ENCODE data around the gene FBN2.

FBN2 gene

DNA sequence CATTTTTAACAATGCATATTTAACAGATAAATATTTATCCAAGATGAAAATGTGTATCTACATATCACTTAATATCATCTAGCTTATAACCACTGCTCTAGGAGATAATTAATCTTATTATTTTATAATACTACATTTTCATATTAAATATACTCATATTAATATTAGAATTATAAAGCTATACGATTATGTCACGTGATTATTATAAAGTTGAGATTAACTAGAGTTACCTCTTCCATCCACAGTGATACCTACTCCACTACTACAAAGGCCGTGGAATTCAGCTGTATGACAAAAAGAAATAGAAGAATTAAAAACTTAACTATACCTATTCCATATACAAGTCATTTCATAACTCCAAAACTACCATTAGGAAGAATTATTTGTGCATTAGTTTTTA is 171.9 kb downstream of the FBN2 start:
- no peaks in the 10 kb centered on the region for H3K27me3 ChIP-seq (ENCODE audit: insufficient read depth, insufficient read length)
- no peak for DNase-seq (ENCODE audit: low read depth, low spot score)
- TF ChIP-seq SUZ12 (IDR thresholded peaks at IDR 0.05; ENCODE audit: extremely low read depth, insufficient read depth, insufficient read length) = no peak
- TF ChIP-seq YY1 (IDR thresholded peaks at IDR 0.05; ENCODE audit: insufficient read depth, insufficient read length) = no peak
- TF ChIP-seq ZNF274 (IDR thresholded peaks at IDR 0.05; ENCODE audit: low read depth, low read length) = no peak
- H3K4me1 ChIP-seq (ENCODE audit: insufficient read depth, insufficient read length) = no peaks in the 10 kb centered on the region
- no peak overlapping the region for H3K9ac ChIP-seq (ENCODE audit: insufficient read length, low read depth)
- H3K9me3 ChIP-seq (ENCODE audit: insufficient read depth, low read length) = no peaks in the 10 kb centered on the region
- no peak overlapping the region for H3K4me3 ChIP-seq (ENCODE audit: insufficient read length, low read depth)
- peaks cover 34% of the 10 kb centered on the region for H3K36me3 ChIP-seq (ENCODE audit: insufficient read depth, insufficient read length, low read length)

DNA sequence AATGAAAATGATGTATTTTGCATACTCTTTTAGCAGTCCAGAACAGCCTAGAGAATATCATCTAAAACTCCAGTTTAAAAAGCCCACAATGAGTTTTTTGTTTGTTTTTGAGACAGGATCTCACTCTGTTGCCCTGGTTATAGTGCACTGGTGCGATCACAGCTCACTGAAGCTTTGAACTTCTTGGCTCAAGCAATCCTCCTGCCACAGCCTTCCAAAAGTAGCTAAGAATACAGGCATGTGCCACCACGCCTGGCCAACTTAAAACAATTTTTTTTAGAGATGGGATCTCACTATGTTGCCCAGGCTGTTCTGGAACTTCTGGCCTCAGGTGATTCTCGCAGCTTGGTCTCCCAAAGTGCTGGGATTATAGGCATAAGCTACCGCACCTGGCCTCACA is 175.7 kb downstream of the FBN2 start:
- H3K9me3 ChIP-seq (ENCODE audit: insufficient read depth, low read length) = no peaks in the 10 kb centered on the region
- no peak for TF ChIP-seq SUZ12 (IDR thresholded peaks at IDR 0.05; ENCODE audit: extremely low read depth, insufficient read depth, insufficient read length)
- TF ChIP-seq YY1 (IDR thresholded peaks at IDR 0.05; ENCODE audit: insufficient read depth, insufficient read length) = no peak
- no peak for TF ChIP-seq ZNF274 (IDR thresholded peaks at IDR 0.05; ENCODE audit: low read depth, low read length)
- no peak for DNase-seq (ENCODE audit: low read depth, low spot score)
- no peaks in the 10 kb centered on the region for H3K4me1 ChIP-seq (ENCODE audit: insufficient read depth, insufficient read length)
- H3K27me3 ChIP-seq (ENCODE audit: insufficient read depth, insufficient read length) = no peaks in the 10 kb centered on the region
- H3K36me3 ChIP-seq (ENCODE audit: insufficient read depth, insufficient read length, low read length) = peaks cover 18% of the 10 kb centered on the region
- no peak overlapping the region for H3K9ac ChIP-seq (ENCODE audit: insufficient read length, low read depth)
- no peak overlapping the region for H3K4me3 ChIP-seq (ENCODE audit: insufficient read length, low read depth)

DNA sequence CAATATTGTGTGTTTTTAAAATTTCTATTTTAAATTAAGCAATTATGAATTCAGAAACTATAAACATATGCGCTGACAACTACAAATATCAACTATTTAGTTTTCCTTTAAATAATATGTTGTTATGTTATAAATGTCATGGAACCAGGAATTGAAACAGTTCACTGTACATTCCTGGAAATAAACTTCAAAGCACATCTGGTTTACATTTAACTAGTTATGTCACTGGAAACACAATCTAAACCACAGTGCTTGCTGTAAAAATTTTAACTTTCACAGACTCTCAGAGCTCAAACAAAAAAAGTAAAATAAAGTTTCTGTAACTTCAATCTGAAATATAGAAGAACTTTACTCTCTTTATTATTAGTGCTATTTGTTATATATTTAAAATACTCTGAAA is 179.2 kb downstream of the FBN2 start:
- no peak for DNase-seq (ENCODE audit: low read depth, low spot score)
- no peak for TF ChIP-seq YY1 (IDR thresholded peaks at IDR 0.05; ENCODE audit: insufficient read depth, insufficient read length)
- TF ChIP-seq ZNF274 (IDR thresholded peaks at IDR 0.05; ENCODE audit: low read depth, low read length) = no peak
- TF ChIP-seq SUZ12 (IDR thresholded peaks at IDR 0.05; ENCODE audit: extremely low read depth, insufficient read depth, insufficient read length) = no peak
- peaks cover 23% of the 10 kb centered on the region for H3K36me3 ChIP-seq (ENCODE audit: insufficient read depth, insufficient read length, low read length)
- H3K9me3 ChIP-seq (ENCODE audit: insufficient read depth, low read length) = no peaks in the 10 kb centered on the region
- no peaks in the 10 kb centered on the region for H3K27me3 ChIP-seq (ENCODE audit: insufficient read depth, insufficient read length)
- no peak overlapping the region for H3K4me3 ChIP-seq (ENCODE audit: insufficient read length, low read depth)
- no peak overlapping the region for H3K9ac ChIP-seq (ENCODE audit: insufficient read length, low read depth)
- H3K4me1 ChIP-seq (ENCODE audit: insufficient read depth, insufficient read length) = no peaks in the 10 kb centered on the region

DNA sequence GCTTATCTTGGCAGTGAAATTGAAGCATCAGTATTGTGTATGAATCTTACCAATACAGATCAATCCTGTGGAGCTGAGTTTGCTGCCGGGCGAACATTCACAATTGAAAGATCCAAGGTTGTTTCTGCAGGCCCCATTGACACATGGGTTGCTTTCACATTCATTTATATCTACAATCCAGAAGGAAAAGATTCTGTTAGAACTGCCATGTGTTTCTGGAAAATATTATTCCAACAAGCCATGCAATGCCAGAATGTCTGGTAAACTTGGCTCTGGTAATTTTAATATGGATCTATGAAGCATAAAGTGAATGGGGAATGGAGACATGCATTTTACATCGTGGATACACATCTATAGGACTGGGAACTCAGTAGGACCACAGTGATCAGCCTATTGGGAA is 180.8 kb downstream of the FBN2 start:
- Histone ChIP-seq H3K27me3 (ENCODE audit: insufficient read depth, insufficient read length) (no peaks in the 10 kb centered on the region), H3K9me3 (ENCODE audit: insufficient read depth, low read length) (no peaks in the 10 kb centered on the region), H3K9ac (ENCODE audit: insufficient read length, low read depth) (no peak overlapping the region), H3K36me3 (ENCODE audit: insufficient read depth, insufficient read length, low read length) (peaks cover 21% of the 10 kb centered on the region), H3K4me3 (ENCODE audit: insufficient read length, low read depth) (no peak overlapping the region), H3K4me1 (ENCODE audit: insufficient read depth, insufficient read length) (no peaks in the 10 kb centered on the region)
- TF ChIP-seq ZNF274 (IDR thresholded peaks at IDR 0.05; ENCODE audit: low read depth, low read length) (no peak), YY1 (IDR thresholded peaks at IDR 0.05; ENCODE audit: insufficient read depth, insufficient read length) (no peak), SUZ12 (IDR thresholded peaks at IDR 0.05; ENCODE audit: extremely low read depth, insufficient read depth, insufficient read length) (no peak)
- no peak for DNase-seq (ENCODE audit: low read depth, low spot score)

DNA sequence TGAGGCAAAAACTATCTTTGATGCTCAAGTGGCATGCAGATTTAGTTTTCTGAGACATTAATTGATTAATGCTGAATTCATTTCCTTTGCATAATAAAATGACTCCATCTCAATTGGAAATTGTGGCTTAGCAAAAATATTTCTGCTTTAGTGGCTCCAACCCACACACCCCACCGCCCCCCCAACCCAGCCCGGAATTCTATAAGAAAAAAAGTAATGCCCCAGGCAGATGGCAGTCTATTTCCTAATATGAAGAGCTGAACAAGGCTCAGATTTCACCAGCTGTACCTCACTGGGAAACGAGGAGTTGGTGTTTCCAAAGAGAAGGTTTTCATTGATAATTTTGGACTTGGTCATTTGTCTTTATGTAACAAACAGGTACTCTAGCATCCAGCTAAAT is 182.1 kb downstream of the FBN2 start:
- TF ChIP-seq ZNF274 (IDR thresholded peaks at IDR 0.05; ENCODE audit: low read depth, low read length) (no peak), YY1 (IDR thresholded peaks at IDR 0.05; ENCODE audit: insufficient read depth, insufficient read length) (no peak)
- no peak for DNase-seq (ENCODE audit: low read depth, low spot score)
- H3K9ac ChIP-seq (ENCODE audit: insufficient read length, low read depth) = no peak overlapping the region
- H3K36me3 ChIP-seq (ENCODE audit: insufficient read depth, insufficient read length, low read length) = peaks cover 17% of the 10 kb centered on the region
- no peak overlapping the region for H3K4me3 ChIP-seq (ENCODE audit: insufficient read length, low read depth)
- H3K9me3 ChIP-seq (ENCODE audit: insufficient read depth, low read length) = no peaks in the 10 kb centered on the region
- H3K4me1 ChIP-seq (ENCODE audit: insufficient read depth, insufficient read length) = no peaks in the 10 kb centered on the region
- no peaks in the 10 kb centered on the region for H3K27me3 ChIP-seq (ENCODE audit: insufficient read depth, insufficient read length)

DNA sequence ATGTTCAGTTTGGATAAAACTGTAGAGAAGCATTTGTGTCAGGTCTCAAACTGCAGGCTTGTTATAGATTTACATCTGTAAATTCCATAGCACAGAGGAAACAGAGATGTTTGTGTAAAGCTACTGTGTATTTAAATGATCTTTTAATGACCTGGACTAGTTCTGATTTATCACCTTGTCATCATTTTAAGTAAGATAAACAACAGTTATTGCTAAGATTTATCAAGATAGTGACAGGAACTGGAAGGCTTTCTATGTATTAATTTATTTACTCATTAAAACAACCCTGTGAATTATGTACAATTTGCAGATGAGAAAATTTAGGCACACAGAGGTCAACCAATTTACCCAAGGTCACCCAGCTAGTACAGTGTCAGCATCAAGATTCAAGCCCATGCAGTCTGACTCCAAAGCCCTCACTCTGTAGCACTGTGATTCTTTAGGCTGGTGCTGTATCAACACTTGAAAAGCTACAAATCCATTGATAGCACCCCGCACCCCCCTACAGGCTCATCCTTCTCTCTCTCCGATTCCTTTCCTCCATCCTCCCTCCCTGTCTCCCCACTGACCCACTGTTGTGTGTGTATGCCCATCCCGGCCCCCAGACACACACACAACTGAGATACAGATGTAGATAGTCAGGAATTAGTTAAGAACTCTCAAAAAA is 184.5 kb downstream of the FBN2 start:
- Histone ChIP-seq H3K9me3 (ENCODE audit: insufficient read depth, low read length) (no peaks in the 10 kb centered on the region), H3K9ac (ENCODE audit: insufficient read length, low read depth) (no peak overlapping the region), H3K4me1 (ENCODE audit: insufficient read depth, insufficient read length) (no peaks in the 10 kb centered on the region), H3K36me3 (ENCODE audit: insufficient read depth, insufficient read length, low read length) (peaks cover 34% of the 10 kb centered on the region), H3K4me3 (ENCODE audit: insufficient read length, low read depth) (no peak overlapping the region), H3K27me3 (ENCODE audit: insufficient read depth, insufficient read length) (no peaks in the 10 kb centered on the region)
- TF ChIP-seq ZNF274 (IDR thresholded peaks at IDR 0.05; ENCODE audit: low read depth, low read length) (no peak), SUZ12 (IDR thresholded peaks at IDR 0.05; ENCODE audit: extremely low read depth, insufficient read depth, insufficient read length) (no peak), YY1 (IDR thresholded peaks at IDR 0.05; ENCODE audit: insufficient read depth, insufficient read length) (no peak)
- DNase-seq (ENCODE audit: low read depth, low spot score) = no peak

DNA sequence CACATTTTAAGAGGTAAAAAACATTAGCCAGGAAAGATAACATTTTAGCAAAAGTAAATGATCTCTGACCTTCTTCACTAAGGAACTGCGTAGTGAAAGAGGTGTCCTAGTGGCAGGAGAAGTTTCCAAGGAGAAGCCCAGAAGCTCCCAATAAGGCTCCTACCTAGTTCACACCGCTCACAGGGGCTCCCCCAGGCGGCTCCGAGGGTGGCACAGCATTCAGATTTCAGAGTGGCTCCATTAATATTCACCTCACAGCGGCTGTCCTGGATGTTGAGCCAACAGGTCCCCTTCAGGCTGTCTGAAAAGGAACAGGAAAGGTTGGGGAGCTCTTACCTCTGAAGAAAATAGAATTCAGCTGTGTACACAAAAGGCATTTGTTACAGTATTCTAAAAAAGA is 187.3 kb downstream of the FBN2 start:
- Histone ChIP-seq H3K9me3 (ENCODE audit: insufficient read depth, low read length) (no peaks in the 10 kb centered on the region), H3K4me3 (ENCODE audit: insufficient read length, low read depth) (no peak overlapping the region), H3K4me1 (ENCODE audit: insufficient read depth, insufficient read length) (no peaks in the 10 kb centered on the region), H3K9ac (ENCODE audit: insufficient read length, low read depth) (no peak overlapping the region), H3K36me3 (ENCODE audit: insufficient read depth, insufficient read length, low read length) (peaks cover 28% of the 10 kb centered on the region), H3K27me3 (ENCODE audit: insufficient read depth, insufficient read length) (no peaks in the 10 kb centered on the region)
- TF ChIP-seq ZNF274 (IDR thresholded peaks at IDR 0.05; ENCODE audit: low read depth, low read length) (no peak), YY1 (IDR thresholded peaks at IDR 0.05; ENCODE audit: insufficient read depth, insufficient read length) (no peak), SUZ12 (IDR thresholded peaks at IDR 0.05; ENCODE audit: extremely low read depth, insufficient read depth, insufficient read length) (no peak)
- no peak for DNase-seq (ENCODE audit: low read depth, low spot score)
